MCF 10A (cell line): Measurements from ENCODE around the gene BTF3. TPM values are rescaled to one million over a fixed set of nuclear protein-coding genes. Genes with fewer than 3 reads are reported as not detected.

ENCODE experiments used
- BruUV-seq: library from RNA; stranded (reverse); fragments of 400-500 nt; replicated peaks from 2 replicates; lab custom pipeline; 2021; lab: Mats Ljungman, UMichigan
- CTCF ChIA-PET: fragments of 300-600 bp; sonication (Branson Sonifier 250); formaldehyde crosslinking; extraction: SDS; loops from one replicate; lab custom pipeline; 2021; ENCODE audit warnings: antibody characterized with exemption, inconsistent platforms; lab: Yijun Ruan, JAX
- POLR2A ChIA-PET: fragments of 300-600, 350-650 bp; sonication (Branson Sonifier 250); formaldehyde crosslinking; extraction: SDS; loops from one replicate; lab custom pipeline; 2020; ENCODE audit warnings: antibody characterized with exemption, inconsistent platforms; lab: Yijun Ruan, JAX
- DNase-seq: peaks from one replicate; pipeline ENCODE4 v3.0.0-alpha.2; 2018; ENCODE audit not compliant: unreplicated experiment
- H3K27ac Mint-ChIP-seq: one replicate; pipeline ENCODE4 v1.8.0; 2022; ENCODE audit warnings: mild to moderate bottlenecking, low read depth, mixed read lengths; ENCODE audit not compliant: unreplicated experiment
- H3K27me3 Mint-ChIP-seq: one replicate; pipeline ENCODE4 v1.8.0; 2022; ENCODE audit warnings: mixed read lengths; ENCODE audit not compliant: insufficient read depth, unreplicated experiment
- H3K36me3 Mint-ChIP-seq: one replicate; pipeline ENCODE4 v1.8.0; 2022; ENCODE audit warnings: mild to moderate bottlenecking, moderate library complexity, mixed read lengths; ENCODE audit not compliant: insufficient read depth, unreplicated experiment
- H3K4me1 Mint-ChIP-seq: one replicate; pipeline ENCODE4 v1.8.0; 2022; ENCODE audit warnings: mixed read lengths; ENCODE audit not compliant: insufficient read depth, unreplicated experiment
- H3K4me3 Mint-ChIP-seq: one replicate; pipeline ENCODE4 v1.8.0; 2022; ENCODE audit warnings: mild to moderate bottlenecking, moderate library complexity, mixed read lengths; ENCODE audit not compliant: unreplicated experiment
- H3K9me3 Mint-ChIP-seq: one replicate; pipeline ENCODE4 v1.8.0; 2022; ENCODE audit warnings: mixed read lengths; ENCODE audit not compliant: unreplicated experiment
- CTCF ChIP-seq: fragments of 200-600 bp; IDR thresholded peaks from one replicate; pipeline ENCODE4 v1.8.0; 2022; ENCODE audit warnings: antibody characterized with exemption, mild to moderate bottlenecking; ENCODE audit not compliant: unreplicated experiment
- intact Hi-C: fragments of 100-400 bp; cut with micrococcal nuclease; formaldehyde crosslinking; loops from 2 replicates; pipeline ENCODE4 v1.14.1; 2022
- total RNA-seq: library from RNA; stranded (reverse); gene quantifications from 2 replicates; pipeline ENCODE4 v1.2.3, GENCODE V29; 2022

BTF3 gene
- total RNA-seq, 1 experiment from 2014 or later = 946 TPM

GRCh38 chr5:73523861-73524260 lies 25.6 kb downstream of the BTF3 start:
- Mint-ChIP-seq H3K9me3 (no peaks in the 10 kb centered on the region), H3K36me3 (no peaks in the 10 kb centered on the region), H3K27me3 (no peaks in the 10 kb centered on the region), H3K4me3 (no peak overlapping the region), H3K4me1 (peaks cover 16% of the 10 kb centered on the region), H3K27ac (no peak overlapping the region)
- TF ChIP-seq CTCF = no peak
- CTCF ChIA-PET = interaction anchor here (0.6 to 7.8 kb wide), 2 partner anchors 14 to 23 kb away, joined by 3 to 143 read pairs; no protein-coding TSS in a partner anchor
- BruUV-seq = no TSS peak
- POLR2A ChIA-PET = no interaction called here
- intact Hi-C loops = no loop called here
- no peak for DNase-seq

GRCh38 chr5:73525606-73526203 lies 27.5 kb downstream of the BTF3 start:
- ChIA-PET POLR2A (interaction anchor here (1.1 to 1.5 kb wide), 2 partner anchors 16 to 27 kb away, joined by 3 to 4 read pairs; no protein-coding TSS in a partner anchor), CTCF (interaction anchor here (0.7 to 1.8 kb wide), 6 partner anchors 11 to 309 kb away, joined by 3 to 11 read pairs (median 4); no protein-coding TSS in a partner anchor)
- Mint-ChIP-seq H3K27ac (no peak overlapping the region), H3K36me3 (no peaks in the 10 kb centered on the region), H3K9me3 (no peaks in the 10 kb centered on the region), H3K4me3 (no peak overlapping the region), H3K4me1 (peaks cover 6% of the 10 kb centered on the region), H3K27me3 (no peaks in the 10 kb centered on the region)
- no peak for DNase-seq
- intact Hi-C loops = no loop called here
- no peak for TF ChIP-seq CTCF
- BruUV-seq = no TSS peak

GRCh38 chr5:73528248-73528647 lies 30.0 kb downstream of the BTF3 start:
- H3K9me3 Mint-ChIP-seq = no peaks in the 10 kb centered on the region
- no TSS peak for BruUV-seq
- H3K4me1 Mint-ChIP-seq = peaks cover under 1% of the 10 kb centered on the region
- H3K27me3 Mint-ChIP-seq = no peaks in the 10 kb centered on the region
- TF ChIP-seq CTCF = no peak
- POLR2A ChIA-PET = no interaction called here
- CTCF ChIA-PET = no interaction called here
- H3K27ac Mint-ChIP-seq = no peak overlapping the region
- intact Hi-C loops = no loop called here
- DNase-seq = no peak
- no peaks in the 10 kb centered on the region for H3K36me3 Mint-ChIP-seq
- no peak overlapping the region for H3K4me3 Mint-ChIP-seq

GRCh38 chr5:73529081-73529480 lies 30.8 kb downstream of the BTF3 start:
- Mint-ChIP-seq H3K36me3 (no peaks in the 10 kb centered on the region), H3K27ac (no peak overlapping the region), H3K4me1 (no peaks in the 10 kb centered on the region), H3K27me3 (no peaks in the 10 kb centered on the region), H3K4me3 (no peak overlapping the region), H3K9me3 (no peaks in the 10 kb centered on the region)
- no peak for DNase-seq
- TF ChIP-seq CTCF = no peak
- intact Hi-C loops = no loop called here
- BruUV-seq = no TSS peak
- POLR2A ChIA-PET = no interaction called here
- CTCF ChIA-PET = interaction anchor here (0.8 to 2.0 kb wide), 2 partner anchors 9 kb away, joined by 5 to 6 read pairs; no protein-coding TSS in a partner anchor
